ENCODE measurements around the gene MKLN1.

GRCh38 chr7:131370523-131370968, 42.9 kb downstream of the MKLN1 start:
- TF ChIP-seq, protein P1, sequence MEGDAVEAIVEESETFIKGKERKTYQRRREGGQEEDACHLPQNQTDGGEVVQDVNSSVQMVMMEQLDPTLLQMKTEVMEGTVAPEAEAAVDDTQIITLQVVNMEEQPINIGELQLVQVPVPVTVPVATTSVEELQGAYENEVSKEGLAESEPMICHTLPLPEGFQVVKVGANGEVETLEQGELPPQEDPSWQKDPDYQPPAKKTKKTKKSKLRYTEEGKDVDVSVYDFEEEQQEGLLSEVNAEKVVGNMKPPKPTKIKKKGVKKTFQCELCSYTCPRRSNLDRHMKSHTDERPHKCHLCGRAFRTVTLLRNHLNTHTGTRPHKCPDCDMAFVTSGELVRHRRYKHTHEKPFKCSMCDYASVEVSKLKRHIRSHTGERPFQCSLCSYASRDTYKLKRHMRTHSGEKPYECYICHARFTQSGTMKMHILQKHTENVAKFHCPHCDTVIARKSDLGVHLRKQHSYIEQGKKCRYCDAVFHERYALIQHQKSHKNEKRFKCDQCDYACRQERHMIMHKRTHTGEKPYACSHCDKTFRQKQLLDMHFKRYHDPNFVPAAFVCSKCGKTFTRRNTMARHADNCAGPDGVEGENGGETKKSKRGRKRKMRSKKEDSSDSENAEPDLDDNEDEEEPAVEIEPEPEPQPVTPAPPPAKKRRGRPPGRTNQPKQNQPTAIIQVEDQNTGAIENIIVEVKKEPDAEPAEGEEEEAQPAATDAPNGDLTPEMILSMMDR (IDR thresholded peaks at IDR 0.05), result no peak
- no peak for TF ChIP-seq POLR2A (IDR thresholded peaks at IDR 0.05)

All from Peyer's patch (tissue), 4 donors.